Left ventricle myocardium inferior (tissue), 1 donor: ENCODE measurements around the gene PKD2. TPM values are rescaled to one million over a fixed set of nuclear protein-coding genes. Genes with fewer than 3 reads are reported as not detected.
"Not testable (repeated sequence)": the region's sequence is repeated elsewhere in the genome, so short reads cannot be mapped to it uniquely, and the experiment has no call there.

Source experiments
- DNase-seq: peaks from one replicate; pipeline ENCODE4 v3.0.0-alpha.2; 2020
- H3K27ac ChIP-seq: fragments of 200-600 bp; replicated peaks from 2 replicates; pipeline ENCODE4 v1.8.0; 2021
- H3K27me3 ChIP-seq: fragments of 200-600 bp; 2 replicates; pipeline ENCODE4 v1.8.0; 2021; ENCODE audit warnings: low read depth
- H3K36me3 ChIP-seq: fragments of 200-600 bp; 2 replicates; pipeline ENCODE4 v1.8.0; 2021
- H3K4me1 ChIP-seq: fragments of 200-600 bp; 2 replicates; pipeline ENCODE4 v1.8.0; 2021
- H3K4me3 ChIP-seq: fragments of 200-600 bp; 2 replicates; pipeline ENCODE4 v1.8.0; 2021; ENCODE audit warnings: mild to moderate bottlenecking, moderate library complexity
- H3K9me3 ChIP-seq: fragments of 200-600 bp; replicated peaks from 2 replicates; pipeline ENCODE4 v1.8.0; 2021
- CTCF ChIP-seq: fragments of 200-600 bp; IDR thresholded peaks from 2 replicates; pipeline ENCODE4 v1.8.0; 2021; ENCODE audit warnings: antibody characterized with exemption, mild to moderate bottlenecking, borderline replicate concordance
- intact Hi-C: fragments of 100-400 bp; cut with micrococcal nuclease; formaldehyde crosslinking; loops from one replicate; pipeline ENCODE4 v1.11.0; 2022
- total RNA-seq: library from RNA; stranded (reverse); fragmentation: NEBNext Ultra II Directional; extraction: Animal tissue kit (Norgen Biotek cat#: 25700); gene quantifications from one replicate; pipeline ENCODE4 v1.2.1, GENCODE V29; 2021
- donor health status: DM: no; HTN: yes; CAD: no; lungs with severe emphysema.

Gene PKD2
- total RNA-seq, 1 donor from 2014 or later: 11.7 TPM

- peaks cover 10% of the 10 kb centered on the region for H3K36me3 ChIP-seq
- TF ChIP-seq CTCF: no peak
- no peak for DNase-seq
- H3K27ac ChIP-seq: no peak overlapping the region
- H3K4me3 ChIP-seq: no peak overlapping the region
- intact Hi-C loops: no loop called here
- peaks cover 18% of the 10 kb centered on the region for H3K9me3 ChIP-seq
- no peaks in the 10 kb centered on the region for H3K27me3 ChIP-seq
- H3K4me1 ChIP-seq: no peaks in the 10 kb centered on the region
These were observed 108.2 kb downstream of the PKD2 start for GRCh38 chr4:88115587-88115986.

GRCh38 chr4:88119943-88120342, 112.5 kb downstream of the PKD2 start:
- H3K4me3 ChIP-seq: no peak overlapping the region

GRCh38 chr4:88122260-88122659, 114.8 kb downstream of the PKD2 start:
- DNase-seq, H3K27me3 ChIP-seq, H3K4me1 ChIP-seq, intact Hi-C loops, H3K27ac ChIP-seq, H3K4me3 ChIP-seq: not testable (repeated sequence)
- Histone ChIP-seq H3K36me3 (peaks cover 20% of the 10 kb centered on the region), H3K9me3 (peaks cover 27% of the 10 kb centered on the region)

More at GRCh38 chr4:88119943-88120342, 112.5 kb downstream of the PKD2 start:
- Histone ChIP-seq H3K4me1 (no peaks in the 10 kb centered on the region), H3K9me3 (peaks cover 22% of the 10 kb centered on the region), H3K36me3 (peaks cover 20% of the 10 kb centered on the region), H3K27me3 (no peaks in the 10 kb centered on the region), H3K27ac (no peak overlapping the region)
- no peak for TF ChIP-seq CTCF
- DNase-seq: no peak
- intact Hi-C loops: no loop called here

Other genes starting within 250 kb of the PKD2 start
- not detected for gene IBSP, start 208.1 kb upstream of the PKD2 start, total RNA-seq
- gene MEPE, start 174.7 kb upstream of the PKD2 start, total RNA-seq: not detected
- gene SPP1, start 31.9 kb upstream of the PKD2 start, total RNA-seq: 3.7 TPM
- 1.6 TPM for gene ABCG2, start 151.0 kb downstream of the PKD2 start, total RNA-seq